Suprapubic skin (tissue), 4 donors: ENCODE data around the gene NFE2. TPM values are rescaled to one million over a fixed set of nuclear protein-coding genes. Genes with fewer than 3 reads are reported as not detected.

Source experiments
- DNase-seq, 2 donors: peaks; one replicate each; pipeline ENCODE4 v3.0.0-alpha.2; 2019; ENCODE audit warnings: low spot score in 2 of 2
- H3K27ac ChIP-seq: fragments of 200-600 bp; sonication (generic); one replicate; pipeline ENCODE4 v1.5.1; 2019
- H3K27me3 ChIP-seq: fragments of 200-600 bp; sonication (generic); one replicate; pipeline ENCODE4 v1.5.1; 2019
- H3K36me3 ChIP-seq: fragments of 200-600 bp; sonication (generic); one replicate; pipeline ENCODE4 v1.5.1; 2019
- H3K4me1 ChIP-seq: fragments of 200-600 bp; sonication (generic); one replicate; pipeline ENCODE4 v1.5.1; 2019
- H3K4me3 ChIP-seq: fragments of 200-600 bp; sonication (generic); one replicate; pipeline ENCODE4 v1.5.1; 2019; ENCODE audit warnings: mild to moderate bottlenecking
- H3K9me3 ChIP-seq: fragments of 200-600 bp; sonication (generic); one replicate; pipeline ENCODE4 v1.5.1; 2019
- CTCF ChIP-seq, 2 donors: fragments of 200-600 bp in 1 of 2; fragments of 450-650 bp in 1 of 2; sonication (generic) in 1 of 2; IDR thresholded peaks; one replicate each; pipeline ENCODE4 v1.5.1; 2016 to 2019; ENCODE audit warnings: antibody characterized with exemption in 2 of 2, mild to moderate bottlenecking in 1 of 2, moderate library complexity in 1 of 2
- EP300 ChIP-seq: sonication (generic); formaldehyde crosslinking; IDR thresholded peaks from one replicate; pipeline ENCODE4 v1.6.1; 2017; ENCODE audit warnings: antibody characterized with exemption
- POLR2A ChIP-seq, 2 donors: fragments of 450-650 bp; IDR thresholded peaks; one replicate each; pipeline ENCODE4 v1.6.1; 2017; ENCODE audit warnings: antibody characterized with exemption in 2 of 2, mild to moderate bottlenecking in 2 of 2, moderate library complexity in 2 of 2
- POLR2AphosphoS5 ChIP-seq, 3 donors: sonication (generic); formaldehyde crosslinking; IDR thresholded peaks; one replicate each; pipeline ENCODE4 v1.6.1; 2017; ENCODE audit warnings: antibody characterized with exemption in 3 of 3
- WGBS: methylation state at CpG from one replicate; pipeline ENCODE4 v1.1.5; 2018; 5-methylcytosine and 5-hydroxymethylcytosine counted together
- total RNA-seq, 4 donors: library from RNA; depleted of rRNA; stranded (reverse); fragments of >200 nt; gene quantifications; one replicate each; pipeline ENCODE4 v1.1.0, GENCODE V29; 2016

The NFE2 gene
- total RNA-seq, 4 donors from 2014 or later, result 1.4 to 8.6 (median 6.3) TPM

- Histone ChIP-seq H3K36me3 (peaks cover 40% of the 10 kb centered on the region), H3K9me3 (no peaks in the 10 kb centered on the region), H3K27me3 (no peaks in the 10 kb centered on the region), H3K4me1 (peaks cover 32% of the 10 kb centered on the region), H3K4me3 (no peak overlapping the region), H3K27ac (no peak overlapping the region)
- DNase-seq, result no peak
- WGBS, result 90% methylated on average over 8 of the region's 8 CpGs
- TF ChIP-seq POLR2AphosphoS5 (IDR thresholded peaks at IDR 0.05), result no peak
- no peak for TF ChIP-seq EP300
- TF ChIP-seq POLR2A (IDR thresholded peaks at IDR 0.05), result no peak
- TF ChIP-seq CTCF (IDR thresholded peaks at IDR 0.05), result no peak
Measured at GRCh38 chr12:54257332-54257731, 43.5 kb downstream of the NFE2 start.

GRCh38 chr12:54253240-54253639 lies 47.6 kb downstream of the NFE2 start:
- Histone ChIP-seq H3K4me3 (no peak overlapping the region), H3K27me3 (no peaks in the 10 kb centered on the region), H3K9me3 (no peaks in the 10 kb centered on the region), H3K27ac (no peak overlapping the region), H3K36me3 (peaks cover 58% of the 10 kb centered on the region), H3K4me1 (peaks cover 6% of the 10 kb centered on the region)
- WGBS, result 96% methylated on average over 4 of the region's 4 CpGs
- DNase-seq, result no peak
- TF ChIP-seq POLR2A (IDR thresholded peaks at IDR 0.05) (no peak), CTCF (IDR thresholded peaks at IDR 0.05) (no peak)

GRCh38 chr12:54251667-54252284 lies 49.0 kb downstream of the NFE2 start:
- Histone ChIP-seq H3K4me1 (no peaks in the 10 kb centered on the region), H3K27ac (no peak overlapping the region), H3K36me3 (peaks cover 55% of the 10 kb centered on the region), H3K27me3 (no peaks in the 10 kb centered on the region), H3K4me3 (no peak overlapping the region), H3K9me3 (no peaks in the 10 kb centered on the region)
- no peak for DNase-seq
- TF ChIP-seq EP300 (no peak), CTCF (IDR thresholded peaks at IDR 0.05) (peak; percentile 39 to 53)
- WGBS, result 98% methylated on average over 1 of the region's 1 CpG

GRCh38 chr12:54249489-54249888 lies 51.3 kb downstream of the NFE2 start:
- Histone ChIP-seq H3K27me3 (no peaks in the 10 kb centered on the region), H3K27ac (no peak overlapping the region), H3K36me3 (peaks cover 47% of the 10 kb centered on the region), H3K9me3 (no peaks in the 10 kb centered on the region), H3K4me3 (no peak overlapping the region), H3K4me1 (no peaks in the 10 kb centered on the region)
- WGBS, result 95% methylated on average over 5 of the region's 5 CpGs
- no peak for DNase-seq
- TF ChIP-seq POLR2AphosphoS5 (IDR thresholded peaks at IDR 0.05), result no peak
- TF ChIP-seq CTCF (IDR thresholded peaks at IDR 0.05), result no peak
- TF ChIP-seq POLR2A (IDR thresholded peaks at IDR 0.05), result no peak
- TF ChIP-seq EP300, result no peak

GRCh38 chr12:54246011-54246641 lies 54.7 kb downstream of the NFE2 start:
- 91% methylated on average over 6 of the region's 6 CpGs for WGBS
- Histone ChIP-seq H3K9me3 (no peaks in the 10 kb centered on the region), H3K4me3 (no peak overlapping the region), H3K36me3 (peaks cover 72% of the 10 kb centered on the region), H3K27ac (no peak overlapping the region), H3K27me3 (no peaks in the 10 kb centered on the region), H3K4me1 (no peaks in the 10 kb centered on the region)
- DNase-seq, result no peak
- no peak for TF ChIP-seq EP300
- TF ChIP-seq CTCF (IDR thresholded peaks at IDR 0.05), result no peak
- TF ChIP-seq POLR2AphosphoS5 (IDR thresholded peaks at IDR 0.05), result no peak
- no peak for TF ChIP-seq POLR2A (IDR thresholded peaks at IDR 0.05)

Other genes with a start within 250 kb of the NFE2 start
- 1 to 10 TPM; 1.4 to 4.7 (median 1.9) TPM for gene HOXC4, start 247.2 kb downstream of the NFE2 start, total RNA-seq
- gene SMUG1, start 112.0 kb downstream of the NFE2 start, total RNA-seq, result 10 to 100 TPM; 40.6 to 56.4 (median 52.6) TPM
- 10 to 100 TPM; 23.7 to 45.7 (median 33.6) TPM for gene CBX5, start 20.9 kb downstream of the NFE2 start, total RNA-seq
- gene HNRNPA1, start 20.3 kb downstream of the NFE2 start, total RNA-seq, result 100 to 1,000 TPM; 331 to 613 (median 394) TPM
- gene COPZ1, start 24.1 kb upstream of the NFE2 start, total RNA-seq, result 10 to 100 TPM; 70.9 to 89.0 (median 77.6) TPM
- 1 to 10 TPM in 1 of 4 donors, under 1 TPM in 3; 0.38 to 1.7 (median 0.73) TPM for gene GPR84, start 63.5 kb upstream of the NFE2 start, total RNA-seq
- 100 to 1,000 TPM in 3 of 4 donors, 10 to 100 TPM in 1; 99.5 to 134 (median 113) TPM for gene ZNF385A, start 83.7 kb upstream of the NFE2 start, total RNA-seq
- 10 to 100 TPM; 16.3 to 36.4 (median 24.8) TPM for gene ITGA5, start 118.3 kb upstream of the NFE2 start, total RNA-seq
- not detected for gene GTSF1, start 172.6 kb upstream of the NFE2 start, total RNA-seq
- 10 to 100 TPM in 1 of 4 donors, 1 to 10 TPM in 3; 3.6 to 19.6 (median 4.6) TPM for gene NCKAP1L, start 196.7 kb upstream of the NFE2 start, total RNA-seq
- gene PDE1B, start 248.6 kb upstream of the NFE2 start, total RNA-seq, result 1 to 10 TPM; 1.8 to 4.8 (median 3.9) TPM